SK-N-SH (cell line): ENCODE data around the gene ACER3. TPM values are rescaled to one million over a fixed set of nuclear protein-coding genes. Genes with fewer than 3 reads are reported as not detected.

ENCODE experiments used
- CTCF ChIA-PET: fragments of 300-600, 350-600 bp; formaldehyde crosslinking; extraction: SDS; loops from one replicate; lab custom pipeline; 2021; lab: Yijun Ruan, JAX
- POLR2A ChIA-PET: fragments of 350-600 bp; sonication (Branson Sonifier 250); formaldehyde crosslinking; extraction: SDS; loops from one replicate; lab custom pipeline; 2020; ENCODE audit warnings: antibody characterized with exemption, inconsistent platforms; lab: Yijun Ruan, JAX
- DNase-seq: peaks from one replicate; pipeline ENCODE4 v3.0.0; 2012
- H2AFZ ChIP-seq: fragments of 200-600 bp; sonication (generic); 2 replicates; pipeline ENCODE4 v1.8.1; 2016; ENCODE audit warnings: antibody characterized with exemption, mild to moderate bottlenecking, low read depth
- H3F3A ChIP-seq: fragments of 200-600 bp; sonication (generic); replicated peaks from 2 replicates; pipeline ENCODE3; 2016; ENCODE audit warnings: antibody characterized with exemption, mild to moderate bottlenecking; ENCODE audit not compliant: insufficient read depth
- H3K27ac ChIP-seq, 2 experiments: fragments of 200-500 bp in 1 of 2; fragments of 200-600 bp in 1 of 2; sonication (Bioruptor generic) in 1 of 2; sonication (generic), shearing (Covaris generic) in 1 of 2; 2 replicates each; pipeline versions ENCODE4 v1.5.1 to v1.6.1; 2014 to 2016; ENCODE audit warnings: low read depth in 2 of 2, inconsistent platforms in 1 of 2, low read length in 1 of 2, mild to moderate bottlenecking in 1 of 2, mixed read lengths in 1 of 2
- H3K27me3 ChIP-seq: fragments of 200-600 bp; sonication (generic), shearing (Covaris generic); 2 replicates; pipeline ENCODE4 v1.6.1; 2016; ENCODE audit warnings: mixed run types; ENCODE audit not compliant: insufficient read depth
- H3K36me3 ChIP-seq, 2 experiments: fragments of 200-500 bp in 1 of 2; fragments of 200-600 bp in 1 of 2; sonication (Bioruptor generic) in 1 of 2; sonication (generic) in 1 of 2; replicated peaks in 1 of 2; 2 replicates each; pipeline versions ENCODE3 to v1.5.1; 2014 to 2016; ENCODE audit warnings: low read length in 1 of 2, mild to moderate bottlenecking in 1 of 2; ENCODE audit not compliant: insufficient read depth in 2 of 2, control insufficient read depth in 1 of 2
- H3K4me1 ChIP-seq, 2 experiments: fragments of 200-500 bp in 1 of 2; fragments of 200-600 bp in 1 of 2; sonication (Bioruptor generic) in 1 of 2; sonication (generic), shearing (Covaris generic) in 1 of 2; 2 replicates each; pipeline versions ENCODE4 v1.5.1 to v1.6.1; 2014 to 2016; ENCODE audit warnings: low read depth in 1 of 2, low read length in 1 of 2, mixed run types in 1 of 2; ENCODE audit not compliant: insufficient read depth in 2 of 2, control insufficient read depth in 1 of 2
- H3K4me2 ChIP-seq: fragments of 200-600 bp; sonication (generic), shearing (Covaris generic); 2 replicates; pipeline ENCODE4 v1.6.1; 2017; ENCODE audit warnings: mixed run types
- H3K4me3 ChIP-seq, 2 experiments: fragments of 200-500 bp in 1 of 2; fragments of 200-600 bp in 1 of 2; sonication (Bioruptor generic) in 1 of 2; sonication (generic), shearing (Covaris generic) in 1 of 2; 2 replicates each; pipeline versions ENCODE4 v1.5.1 to v1.8.1; 2014 to 2016; ENCODE audit warnings: low read depth in 2 of 2, inconsistent platforms in 1 of 2, low read length in 1 of 2, mild to moderate bottlenecking in 1 of 2, mixed read lengths in 1 of 2, moderate library complexity in 1 of 2
- H3K79me2 ChIP-seq: fragments of 200-600 bp; sonication (generic); 2 replicates; pipeline ENCODE4 v1.8.1; 2017; ENCODE audit warnings: mild to moderate bottlenecking; ENCODE audit not compliant: insufficient read depth
- H3K9ac ChIP-seq: fragments of 200-600 bp; sonication (generic); 2 replicates; pipeline ENCODE4 v1.6.1; 2017; ENCODE audit warnings: mixed run types
- H3K9me2 ChIP-seq: fragments of 200-600 bp; sonication (generic); 2 replicates; pipeline ENCODE4 v1.6.1; 2017; ENCODE audit warnings: mixed run types
- H3K9me3 ChIP-seq: fragments of 200-600 bp; sonication (generic); 2 replicates; pipeline ENCODE4 v1.6.1; 2017; ENCODE audit warnings: mixed run types, mild to moderate bottlenecking, moderate library complexity
- H4K20me1 ChIP-seq: fragments of 200-600 bp; sonication (generic); 2 replicates; pipeline ENCODE4 v1.6.1; 2017; ENCODE audit warnings: mild to moderate bottlenecking, mixed run types; ENCODE audit not compliant: insufficient read depth
- CHD2 ChIP-seq: fragments of 150-350 bp; IDR thresholded peaks from 2 replicates; pipeline ENCODE4 v1.6.1; 2018; ENCODE audit warnings: low read length; ENCODE audit not compliant: partially characterized antibody
- FOXJ3 ChIP-seq: sonication (generic); formaldehyde crosslinking; IDR thresholded peaks from 2 replicates; pipeline ENCODE4 v1.5.1; 2020; ENCODE audit warnings: mild to moderate bottlenecking, missing genetic modification reagents
- GABPA ChIP-seq: IDR thresholded peaks from 2 replicates; pipeline ENCODE4 v1.4.0; 2012; ENCODE audit warnings: low read depth, mild to moderate bottlenecking
- GATA2 ChIP-seq: sonication (generic); formaldehyde crosslinking; IDR thresholded peaks from 2 replicates; pipeline ENCODE4 v1.5.0; 2020; ENCODE audit warnings: mild to moderate bottlenecking, missing genetic modification reagents
- IRF3 ChIP-seq: fragments of 150-350 bp; IDR thresholded peaks from 2 replicates; pipeline ENCODE4 v1.6.1; 2016; ENCODE audit warnings: mild to moderate bottlenecking, low read depth, low read length
- JUND ChIP-seq: IDR thresholded peaks from 2 replicates; pipeline ENCODE4 v1.4.0; 2012
- MEF2A ChIP-seq: IDR thresholded peaks from 2 replicates; pipeline ENCODE4 v1.4.0; 2012; ENCODE audit warnings: low read depth, borderline replicate concordance
- NFIC ChIP-seq: IDR thresholded peaks from 2 replicates; pipeline ENCODE4 v1.4.0; 2012; ENCODE audit warnings: borderline replicate concordance
- RCOR1 ChIP-seq: fragments of 150-350 bp; IDR thresholded peaks from 2 replicates; pipeline ENCODE4 v1.6.1; 2017; ENCODE audit warnings: antibody characterized with exemption, low read length
- RFX5 ChIP-seq: IDR thresholded peaks from 2 replicates; pipeline ENCODE4 v1.6.1; 2012; ENCODE audit warnings: mild to moderate bottlenecking, improper control_type of control experiment, low read length
- SIN3A ChIP-seq: IDR thresholded peaks from 2 replicates; pipeline ENCODE4 v1.6.1; 2012; ENCODE audit warnings: low read depth, mild to moderate bottlenecking, low read length, moderate library complexity, borderline replicate concordance
- SMC3 ChIP-seq: IDR thresholded peaks from 2 replicates; pipeline ENCODE4 v1.6.1; 2012; ENCODE audit warnings: low read depth, low read length, improper control_type of control experiment
- TAF1 ChIP-seq: IDR thresholded peaks from 2 replicates; pipeline ENCODE4 v1.6.1; 2012; ENCODE audit warnings: low read depth, mild to moderate bottlenecking, low read length, moderate library complexity, borderline replicate concordance
- TCF12 ChIP-seq: IDR thresholded peaks from 2 replicates; pipeline ENCODE4 v1.4.0; 2012
- USF1 ChIP-seq: IDR thresholded peaks from 2 replicates; pipeline ENCODE4 v1.4.0; 2012; ENCODE audit warnings: low read depth, borderline replicate concordance
- ZBTB33 ChIP-seq: IDR thresholded peaks from 2 replicates; pipeline ENCODE4 v1.4.0; 2012; ENCODE audit warnings: low read depth, borderline replicate concordance
- WGBS: methylation state at CpG from one replicate; pipeline ENCODE4 v1.1.6; 2017; ENCODE audit warnings: low lambda C conversion rate; 5-methylcytosine and 5-hydroxymethylcytosine counted together
- polyA plus RNA-seq, 3 experiments: library from polyadenylated mRNA; depleted of rRNA; stranded (reverse); fragments of >200 nt; gene quantifications; 2 replicates each; pipeline ENCODE4 v1.2.3, GENCODE V29; 2012

The ACER3 gene
- polyA plus RNA-seq, 1 of the 3 experiments (the other 2 are of a cell fraction): 5.4 TPM

GRCh38 chr11:77049026-77049425 is 188.3 kb downstream of the ACER3 start:
- CTCF ChIA-PET: interaction anchor here (0.6 to 12.6 kb wide), 10 partner anchors 9 to 499 kb away, joined by 3 to 218 read pairs (median 6); partner anchors contain the start of gene CAPN5

More at GRCh38 chr11:77049026-77049425, 188.3 kb downstream of the ACER3 start:
- H3K4me2 ChIP-seq: no peak overlapping the region
- no peak overlapping the region for H3K27ac ChIP-seq
- no peak overlapping the region for H3K4me3 ChIP-seq
- H3K9me3 ChIP-seq: no peaks in the 10 kb centered on the region
- WGBS: 64% methylated on average over 6 of the region's 6 CpGs
- H3K27me3 ChIP-seq: no peaks in the 10 kb centered on the region
- H3K9me2 ChIP-seq: no peaks in the 10 kb centered on the region
- no peaks in the 10 kb centered on the region for H3K36me3 ChIP-seq
- peaks cover 3 to 6% of the 10 kb centered on the region in 2 experiments; a peak in 2 of 4 replicates for H3K4me1 ChIP-seq
- POLR2A ChIA-PET: no interaction called here
- H2AFZ ChIP-seq: no peak overlapping the region
- H3K9ac ChIP-seq: no peak overlapping the region
- no peak for DNase-seq
- TF ChIP-seq JUND: no peak
- TF ChIP-seq ZBTB33: no peak
- TF ChIP-seq NFIC: no peak
- TF ChIP-seq RFX5: no peak
- TF ChIP-seq TAF1: no peak
- no peak for TF ChIP-seq MEF2A
- no peak for TF ChIP-seq IRF3
- TF ChIP-seq CHD2: no peak
- no peak for TF ChIP-seq USF1
- TF ChIP-seq SIN3A: no peak
- no peak for TF ChIP-seq RCOR1
- no peak for TF ChIP-seq GATA2 (CRISPR knock-in tag)
- no peak for TF ChIP-seq GABPA
- TF ChIP-seq FOXJ3: no peak
- TF ChIP-seq SMC3: no peak
- TF ChIP-seq TCF12: no peak
- peaks cover 12% of the 10 kb centered on the region for H3F3A ChIP-seq
- no peaks in the 10 kb centered on the region for H4K20me1 ChIP-seq
- no peaks in the 10 kb centered on the region for H3K79me2 ChIP-seq
